ELF-1 (cell line): ENCODE data around the gene CXADR.

Source experiments
- DNase-seq: peaks from one replicate; pipeline ENCODE4 v3.0.0-alpha.2; 2016; ENCODE audit warnings: low read depth, low spot score

The CXADR gene

GRCh38 chr21:17539743-17540341 is 27.0 kb downstream of the CXADR start:
- DNase-seq, result no peak

GRCh38 chr21:17540530-17540929 is 27.7 kb downstream of the CXADR start:
- no peak for DNase-seq

DNA sequence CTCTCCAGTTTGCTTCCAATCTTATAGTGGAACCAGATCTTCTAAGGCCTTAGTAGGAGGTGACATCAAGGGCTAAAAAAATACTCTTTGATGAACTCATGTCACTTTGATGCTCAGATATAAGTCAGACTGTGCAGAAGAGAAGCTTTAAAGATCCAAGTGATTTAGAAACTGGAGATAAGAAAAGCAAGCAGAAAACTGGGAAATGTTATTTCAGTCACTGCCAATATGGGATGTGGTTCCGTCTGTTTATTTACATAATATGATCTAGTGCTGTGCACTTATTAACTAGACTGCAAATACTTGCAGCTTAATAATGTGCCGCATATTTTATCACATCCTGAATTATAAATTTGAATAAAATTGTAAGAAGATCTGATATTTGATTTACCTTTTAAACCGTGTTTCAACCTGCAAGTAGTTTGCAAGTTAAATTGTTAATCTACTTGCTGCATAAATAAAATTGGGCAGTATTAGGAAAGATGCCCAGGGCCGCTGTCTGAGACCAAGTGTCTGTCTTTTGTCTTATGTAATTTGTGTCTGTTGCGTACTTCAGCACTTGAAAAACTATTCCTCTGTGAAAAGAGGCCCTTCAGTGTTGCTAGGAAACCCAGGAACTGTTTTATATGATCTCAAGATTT is 29.6 kb downstream of the CXADR start:
- no peak for DNase-seq

GRCh38 chr21:17545007-17545406 is 32.2 kb downstream of the CXADR start:
- no peak for DNase-seq

- no peak for DNase-seq
Measured at GRCh38 chr21:17548262-17548661, 35.4 kb downstream of the CXADR start.

- DNase-seq, result no peak
Measured at GRCh38 chr21:17550671-17551308, 37.9 kb downstream of the CXADR start.

GRCh38 chr21:17552410-17552809 is 39.6 kb downstream of the CXADR start:
- DNase-seq, result no peak

DNA sequence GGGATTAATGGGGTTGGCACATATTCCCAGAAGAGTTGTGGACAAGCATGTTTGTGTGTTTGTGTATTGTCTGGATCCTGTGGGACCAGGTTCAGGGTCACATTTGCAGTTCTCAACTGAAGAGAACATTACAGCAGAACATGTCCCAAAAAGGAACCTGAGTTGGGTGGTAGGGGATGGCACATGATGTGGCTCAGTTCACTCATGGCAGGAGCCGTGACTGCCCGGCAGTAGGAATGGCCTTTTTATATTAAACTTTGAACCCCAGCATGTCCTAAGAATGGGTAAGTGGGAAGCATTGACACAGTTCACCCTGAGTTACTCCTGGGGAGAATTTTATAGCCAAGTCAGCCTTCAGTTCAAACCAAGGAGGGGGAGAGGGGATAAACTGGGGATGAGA is 41.3 kb downstream of the CXADR start:
- DNase-seq, result no peak

GRCh38 chr21:17554679-17555465 is 42.0 kb downstream of the CXADR start:
- DNase-seq, result peak; percentile 19

DNA sequence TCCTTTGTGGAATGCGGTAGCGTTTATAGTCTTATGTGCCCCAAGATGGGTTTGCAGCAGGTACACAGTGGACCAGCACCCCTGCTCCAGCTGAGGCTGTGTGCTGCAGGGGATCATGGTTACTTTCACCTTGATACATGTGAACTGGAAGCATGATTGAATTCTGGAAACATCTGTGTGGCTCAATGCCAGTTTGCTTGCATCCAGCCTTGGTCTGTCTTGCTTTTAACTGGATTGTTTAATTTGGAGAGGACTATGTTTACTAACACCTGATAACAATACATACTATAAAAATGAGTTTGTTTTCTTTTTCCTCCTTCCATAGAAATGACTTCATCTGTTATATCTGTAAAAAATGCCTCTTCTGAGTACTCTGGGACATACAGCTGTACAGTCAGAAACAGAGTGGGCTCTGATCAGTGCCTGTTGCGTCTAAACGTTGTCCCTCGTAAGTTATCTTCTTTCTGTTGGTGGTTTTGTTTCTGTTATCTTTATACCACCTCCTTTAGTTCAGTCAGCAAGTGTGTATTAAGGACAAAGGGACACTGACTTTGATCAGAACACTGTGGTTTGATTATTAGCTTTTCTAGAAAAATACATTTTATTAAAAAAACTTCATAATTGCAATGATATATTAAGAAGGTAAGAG is 47.7 kb downstream of the CXADR start:
- DNase-seq, result no peak

- no peak for DNase-seq
Measured at GRCh38 chr21:17570786-17571185, 57.9 kb downstream of the CXADR start.

DNA sequence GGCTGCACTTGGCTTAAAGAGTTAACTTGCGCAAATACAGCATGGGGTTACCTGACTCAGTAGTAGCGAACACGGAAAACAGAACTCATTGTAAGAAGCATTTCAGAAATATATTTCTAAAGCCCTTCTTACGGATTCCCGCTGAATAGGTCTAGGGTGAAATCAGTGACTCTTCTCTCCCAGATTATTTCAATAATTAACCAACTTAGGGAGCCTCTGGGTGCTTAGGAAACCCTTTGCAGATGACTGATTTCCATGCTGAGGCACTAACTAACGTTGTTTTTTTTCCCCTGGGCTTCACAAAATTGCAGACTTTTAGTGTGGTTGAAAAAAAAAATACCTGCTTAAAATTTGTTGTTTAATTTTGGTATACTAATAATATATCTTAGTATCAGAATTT is 59.6 kb downstream of the CXADR start:
- DNase-seq, result no peak

- DNase-seq, result no peak
Measured at GRCh38 chr21:17575076-17575475, 62.2 kb downstream of the CXADR start.

DNA sequence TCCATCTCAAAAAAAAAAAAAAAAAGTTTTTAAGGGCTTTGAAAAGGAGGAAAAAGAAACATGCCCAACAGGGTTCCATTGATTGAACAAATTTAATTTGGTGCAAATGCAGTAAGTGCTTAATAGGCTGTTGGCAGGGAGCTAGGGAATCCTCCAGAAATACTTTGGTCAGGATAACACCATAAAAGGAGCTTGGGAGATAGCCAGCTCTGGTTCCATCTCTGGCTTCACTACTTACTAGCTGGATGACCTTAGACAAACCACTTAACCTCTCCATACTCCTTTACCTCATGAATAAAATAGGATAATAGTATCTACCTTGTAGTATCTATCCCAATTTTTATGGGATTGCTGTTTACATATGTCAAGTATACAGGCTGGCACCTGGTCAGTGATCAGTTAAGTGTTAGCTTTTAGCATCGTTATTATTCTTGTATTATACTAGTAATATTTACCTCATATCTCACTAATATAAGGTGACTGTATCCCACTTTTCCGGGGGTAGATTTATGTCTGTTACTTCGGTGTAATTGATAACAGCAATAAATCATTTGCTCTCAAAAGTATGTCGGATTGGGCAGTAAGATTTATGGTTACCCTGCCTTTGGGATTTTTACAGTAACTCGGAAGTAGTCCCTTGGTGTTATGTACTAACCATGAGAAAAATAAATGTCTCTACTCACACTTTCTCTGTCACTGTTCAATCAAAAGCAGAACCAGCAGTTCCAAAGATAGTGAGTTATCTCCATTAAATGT is 63.4 kb downstream of the CXADR start:
- DNase-seq, result no peak

DNA sequence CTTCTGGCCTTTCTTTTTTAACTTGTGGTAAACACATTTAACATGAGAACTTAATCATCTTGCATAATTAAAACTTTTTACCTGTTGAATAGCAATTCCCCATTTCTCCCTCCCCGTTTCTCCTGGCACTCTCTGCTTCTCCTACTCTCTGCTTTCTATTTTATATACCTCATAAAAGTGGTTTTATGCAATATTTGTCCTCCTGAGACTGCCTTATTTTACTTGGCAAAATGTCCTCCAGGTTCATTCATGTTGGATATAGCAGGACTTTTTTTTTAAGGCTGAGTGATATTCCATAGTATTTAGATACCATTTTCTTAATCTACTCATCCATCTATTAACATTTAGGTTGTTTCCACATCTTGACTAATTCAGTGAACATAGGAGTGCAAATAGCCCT is 64.9 kb downstream of the CXADR start:
- no peak for DNase-seq

DNA sequence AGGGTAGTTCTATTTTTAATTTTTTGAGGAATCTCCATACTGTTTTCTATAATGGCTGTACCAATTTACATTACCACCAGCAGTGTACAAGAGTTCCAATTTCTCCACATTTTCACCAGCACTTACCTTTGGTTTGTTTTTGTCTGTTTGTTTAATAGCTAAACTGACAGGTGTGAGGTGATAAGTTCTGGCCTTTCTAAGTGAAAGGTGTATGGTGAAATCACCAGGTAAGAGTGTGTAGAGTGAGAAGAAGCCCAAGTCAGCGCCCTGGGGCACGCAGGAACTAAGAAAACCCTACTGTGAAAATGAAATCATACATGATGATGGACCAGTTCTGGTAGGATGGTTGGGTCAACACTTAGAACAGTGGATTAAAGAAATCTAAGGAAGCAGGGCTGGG is 65.3 kb downstream of the CXADR start:
- DNase-seq, result no peak

DNA sequence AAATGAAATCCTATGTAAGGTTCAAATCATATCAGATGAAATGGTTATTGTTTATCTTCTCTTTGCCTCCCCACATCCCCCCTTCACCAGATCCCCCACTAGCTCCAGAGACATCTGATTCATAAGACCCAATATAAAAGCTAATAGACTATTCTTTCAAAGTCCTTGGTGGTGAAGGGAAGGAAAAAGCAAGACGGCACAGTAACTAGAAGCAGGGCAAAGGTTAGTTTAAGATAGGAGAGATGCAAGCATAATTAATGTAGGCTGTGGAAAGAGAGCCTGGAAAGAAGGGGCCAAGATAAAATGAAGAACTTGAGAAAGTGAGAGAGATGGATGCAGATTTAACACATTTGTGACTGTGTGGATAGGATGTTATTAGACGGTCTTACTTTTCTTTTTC is 66.0 kb downstream of the CXADR start:
- no peak for DNase-seq

DNA sequence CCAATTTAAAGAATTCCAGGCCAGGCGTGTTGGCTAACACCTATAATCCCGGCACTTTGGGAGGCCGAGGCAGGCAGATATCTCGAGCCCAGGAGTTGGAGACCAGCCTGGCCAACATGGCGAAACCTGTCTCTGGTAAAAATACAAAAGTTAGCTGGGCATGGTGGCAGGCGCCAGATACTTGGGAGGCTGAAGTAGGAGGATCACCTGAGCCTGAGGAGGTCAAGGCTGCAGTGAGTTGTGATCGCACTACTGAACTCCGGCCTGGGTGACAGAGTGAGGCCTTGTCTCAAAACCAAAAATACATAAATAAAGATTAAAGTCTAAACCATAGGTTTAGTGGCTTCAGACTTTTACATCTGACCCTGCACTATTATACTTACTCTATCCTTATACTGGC is 67.5 kb downstream of the CXADR start:
- no peak for DNase-seq

DNA sequence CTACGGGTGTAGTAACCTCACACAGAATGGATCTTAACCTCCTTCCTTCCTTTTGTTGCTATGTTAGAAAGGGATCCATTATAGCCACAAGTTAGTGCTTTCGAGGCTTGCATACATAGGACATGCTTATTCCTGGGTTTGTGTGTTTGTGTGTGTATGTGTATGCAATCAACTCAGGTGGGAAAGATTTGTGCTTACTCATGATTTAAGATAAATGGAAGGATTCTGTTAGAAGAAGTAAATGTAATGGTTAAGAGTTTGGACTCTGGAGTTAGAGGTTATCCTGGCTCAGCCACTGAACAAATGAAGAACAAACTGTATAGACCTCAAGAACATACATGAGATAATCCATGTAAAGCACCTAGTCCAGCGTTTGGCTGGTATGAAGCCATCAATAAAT is 71.1 kb downstream of the CXADR start:
- no peak for DNase-seq

GRCh38 chr21:17585875-17586450 is 73.1 kb downstream of the CXADR start:
- DNase-seq, result no peak

DNA sequence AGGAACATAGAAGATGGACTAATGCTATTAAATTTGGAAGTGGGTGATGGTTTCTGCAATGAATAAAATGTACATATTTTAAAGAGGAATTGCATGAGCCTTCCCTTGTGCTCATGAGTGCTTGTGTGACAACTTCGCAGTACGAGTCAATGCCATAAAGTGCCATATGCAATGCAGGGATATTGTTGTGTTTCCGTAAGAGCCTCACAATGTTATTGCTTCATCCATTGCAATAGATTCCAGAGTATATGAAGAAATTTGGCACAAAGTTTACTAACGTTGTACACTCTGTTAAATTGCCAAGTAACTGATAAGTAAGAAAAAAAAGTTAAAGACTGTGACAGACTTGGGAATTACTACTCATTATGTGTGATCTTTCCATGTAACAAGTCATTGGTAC is 77.6 kb downstream of the CXADR start:
- DNase-seq, result no peak
